HepG2 (cell line): ENCODE data around the gene AGPAT2. TPM values are rescaled to one million over a fixed set of nuclear protein-coding genes. Genes with fewer than 3 reads are reported as not detected.
A peak's percentile ranks its signal among the peaks of the same experiment; 100 is the strongest.

Experiments used
- HHEX ChIP-seq: IDR thresholded peaks from 2 replicates; pipeline ENCODE4 v1.6.1; 2016; ENCODE audit warnings: control low read depth
- HOXA9 ChIP-seq: sonication (generic); formaldehyde crosslinking; IDR thresholded peaks from 2 replicates; pipeline ENCODE4 v1.8.1; 2022; ENCODE audit warnings: missing genetic modification reagents, mild to moderate bottlenecking, moderate library complexity, borderline replicate concordance
- MAZ ChIP-seq, 2 experiments: sonication (generic) in 1 of 2; formaldehyde crosslinking in 1 of 2; IDR thresholded peaks; 2 replicates each; pipeline versions ENCODE4 v1.5.0 to v1.6.1; 2012 to 2020; ENCODE audit warnings: low read depth in 2 of 2, mild to moderate bottlenecking in 2 of 2, borderline replicate concordance in 1 of 2, improper control_type of control experiment in 1 of 2, low read length in 1 of 2, missing genetic modification reagents in 1 of 2, moderate library complexity in 1 of 2
- RBM39 ChIP-seq: fragments of 200-400 bp; formaldehyde crosslinking; IDR thresholded peaks from one replicate; pipeline ENCODE4 v1.6.1; 2018; ENCODE audit warnings: antibody characterized with exemption, mild to moderate bottlenecking, low read depth, low read length; ENCODE audit not compliant: poor library complexity, severe bottlenecking
- SIX1 ChIP-seq: sonication (generic); formaldehyde crosslinking; IDR thresholded peaks from 2 replicates; pipeline ENCODE4 v1.4.0; 2020; ENCODE audit warnings: missing genetic modification reagents, borderline replicate concordance
- TOPORS ChIP-seq: sonication (generic); formaldehyde crosslinking; IDR thresholded peaks from 2 replicates; pipeline ENCODE4 v1.8.0; 2023; ENCODE audit warnings: mild to moderate bottlenecking, missing genetic modification reagents
- ZBTB7B ChIP-seq: sonication (generic); formaldehyde crosslinking; IDR thresholded peaks from 2 replicates; pipeline ENCODE4 v1.4.0; 2020; ENCODE audit warnings: missing genetic modification reagents
- ZNF329 ChIP-seq: sonication (generic); formaldehyde crosslinking; IDR thresholded peaks from 2 replicates; pipeline ENCODE4 v1.9.0; 2021; ENCODE audit warnings: low read depth, mild to moderate bottlenecking, missing genetic modification reagents
- ZNF34 ChIP-seq: sonication (generic); formaldehyde crosslinking; IDR thresholded peaks from 2 replicates; pipeline ENCODE4 v1.4.0; 2020; ENCODE audit warnings: mild to moderate bottlenecking, missing genetic modification reagents, borderline replicate concordance
- ZNF776 ChIP-seq: sonication (generic); formaldehyde crosslinking; IDR thresholded peaks from 2 replicates; pipeline ENCODE4 v1.4.0; 2020; ENCODE audit warnings: mild to moderate bottlenecking, missing genetic modification reagents
- ZNF781 ChIP-seq: sonication (generic); formaldehyde crosslinking; IDR thresholded peaks from 2 replicates; pipeline ENCODE4 v1.5.1; 2020; ENCODE audit warnings: borderline replicate concordance, mild to moderate bottlenecking, missing genetic modification reagents; ENCODE audit errors: not compliant biosample characterization
- ZNF850 ChIP-seq: sonication (generic); formaldehyde crosslinking; conservative IDR thresholded peaks from 2 replicates; pipeline ENCODE4 v1.9.0; 2021; ENCODE audit warnings: mild to moderate bottlenecking, missing genetic modification reagents
- polyA plus RNA-seq, 8 experiments: library from polyadenylated mRNA; depleted of rRNA in 3 of 8; stranded (reverse) in 7 of 8; unstranded in 1 of 8; fragments of >200 nt; fragmentation: Illumina TruSeq in 4 of 8; extraction: Trizol in 4 of 8; gene quantifications; 2 replicates each; pipeline versions ENCODE4 v1.2.1 to v1.2.3, GENCODE V29; 2011 to 2016; ENCODE audit warnings: low read depth in 4 of 8, missing spikeins in 1 of 8, mixed read lengths in 1 of 8; ENCODE audit not compliant: insufficient read depth in 1 of 8
- total RNA-seq, 5 experiments: library from RNA; depleted of rRNA; stranded (reverse); fragments of >200 nt; fragmentation: Illumina TruSeq; extraction: Trizol; gene quantifications; 2 replicates each; pipeline ENCODE4 v1.2.3, GENCODE V29; 2016; ENCODE audit warnings: low read depth in 1 of 5
- TF ChIP-seq, protein P1 (sequence below): sonication (generic); formaldehyde crosslinking; IDR thresholded peaks from 2 replicates; pipeline ENCODE4 v1.4.0; 2020; ENCODE audit warnings: mild to moderate bottlenecking, missing genetic modification reagents
- TF ChIP-seq, protein P2 (sequence below), 2 experiments: sonication (generic) in 1 of 2; formaldehyde crosslinking in 1 of 2; IDR thresholded peaks; 2 replicates each; pipeline versions ENCODE4 v1.5.1 to v1.6.1; 2011 to 2020; ENCODE audit warnings: borderline replicate concordance in 1 of 2, low read depth in 1 of 2, low read length in 1 of 2, mild to moderate bottlenecking in 1 of 2, missing genetic modification reagents in 1 of 2, moderate library complexity in 1 of 2
- TF ChIP-seq, protein P3 (sequence below): sonication (generic); formaldehyde crosslinking; IDR thresholded peaks from 2 replicates; pipeline ENCODE4 v1.4.0; 2020; ENCODE audit warnings: mild to moderate bottlenecking, low read depth, missing genetic modification reagents

Gene AGPAT2
- total and polyA plus RNA-seq, 2 of the 13 experiments (the other 11 are each of a cell fraction or from before 2014, with no cell fraction given): 3.9 to 25.8 TPM

DNA sequence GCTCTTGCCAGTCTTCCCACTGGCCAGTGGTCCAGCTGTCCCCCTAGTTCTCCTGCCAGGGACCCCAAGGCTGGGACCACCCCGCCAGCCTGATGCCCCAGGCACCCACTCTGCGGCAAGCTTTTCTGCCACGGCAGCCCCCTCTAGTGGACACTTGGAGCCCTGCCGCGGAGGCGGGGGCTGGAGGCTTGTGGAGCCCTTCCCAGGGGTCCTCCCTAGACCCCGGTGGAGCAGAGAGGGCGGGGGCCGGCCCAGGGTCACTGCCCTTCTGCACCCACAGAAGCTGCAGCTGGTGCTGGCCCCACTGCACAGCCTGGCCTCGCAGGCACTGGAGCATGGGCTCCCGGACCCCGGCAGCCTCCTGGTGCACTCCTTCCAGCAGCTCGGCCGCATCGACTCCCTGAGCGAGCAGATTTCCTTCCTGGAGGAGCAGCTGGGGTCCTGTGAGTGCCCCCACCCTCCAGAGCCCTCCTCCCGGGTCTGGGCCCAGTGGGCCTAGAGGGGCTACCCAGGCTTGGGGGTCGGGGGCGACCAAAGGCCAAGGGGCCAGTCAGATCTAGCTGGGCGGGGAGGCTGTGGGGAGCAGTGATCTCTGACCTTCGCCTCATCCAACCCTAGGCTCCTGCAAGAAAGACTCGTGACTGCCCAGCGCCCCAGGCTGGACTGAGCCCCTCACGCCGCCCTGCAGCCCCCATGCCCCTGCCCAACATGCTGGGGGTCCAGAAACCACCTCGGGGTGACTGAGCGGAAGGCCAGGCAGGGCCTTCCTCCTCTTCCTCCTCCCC is 15.4 kb downstream of the AGPAT2 start (continued):
- TF ChIP-seq ZNF776 (CRISPR knock-in tag) (no peak), ZNF34 (no peak), SIX1 (CRISPR knock-in tag) (no peak), RBM39 (peak; percentile 45), ZBTB7B (CRISPR knock-in tag) (peak; percentile 57; the same call in 1 of the 2 replicates), ZNF329 (no peak), HOXA9 (CRISPR knock-in tag) (no peak), ZNF850 (CRISPR knock-in tag) (0 out of 2 replicates have a peak, but pooled peaks have one; percentile 36), ZNF781 (CRISPR knock-in tag) (no peak), MAZ (IDR thresholded peaks at IDR 0.05; ENCODE audit: borderline replicate concordance, low read depth, low read length) (peak; percentile 69; the same call in 1 of the 2 replicates), MAZ (CRISPR knock-in tag; IDR thresholded peaks at IDR 0.05; ENCODE audit: low read depth) (no peak), TOPORS (CRISPR knock-in tag) (no peak), HHEX (no peak)
- TF ChIP-seq, protein P1, sequence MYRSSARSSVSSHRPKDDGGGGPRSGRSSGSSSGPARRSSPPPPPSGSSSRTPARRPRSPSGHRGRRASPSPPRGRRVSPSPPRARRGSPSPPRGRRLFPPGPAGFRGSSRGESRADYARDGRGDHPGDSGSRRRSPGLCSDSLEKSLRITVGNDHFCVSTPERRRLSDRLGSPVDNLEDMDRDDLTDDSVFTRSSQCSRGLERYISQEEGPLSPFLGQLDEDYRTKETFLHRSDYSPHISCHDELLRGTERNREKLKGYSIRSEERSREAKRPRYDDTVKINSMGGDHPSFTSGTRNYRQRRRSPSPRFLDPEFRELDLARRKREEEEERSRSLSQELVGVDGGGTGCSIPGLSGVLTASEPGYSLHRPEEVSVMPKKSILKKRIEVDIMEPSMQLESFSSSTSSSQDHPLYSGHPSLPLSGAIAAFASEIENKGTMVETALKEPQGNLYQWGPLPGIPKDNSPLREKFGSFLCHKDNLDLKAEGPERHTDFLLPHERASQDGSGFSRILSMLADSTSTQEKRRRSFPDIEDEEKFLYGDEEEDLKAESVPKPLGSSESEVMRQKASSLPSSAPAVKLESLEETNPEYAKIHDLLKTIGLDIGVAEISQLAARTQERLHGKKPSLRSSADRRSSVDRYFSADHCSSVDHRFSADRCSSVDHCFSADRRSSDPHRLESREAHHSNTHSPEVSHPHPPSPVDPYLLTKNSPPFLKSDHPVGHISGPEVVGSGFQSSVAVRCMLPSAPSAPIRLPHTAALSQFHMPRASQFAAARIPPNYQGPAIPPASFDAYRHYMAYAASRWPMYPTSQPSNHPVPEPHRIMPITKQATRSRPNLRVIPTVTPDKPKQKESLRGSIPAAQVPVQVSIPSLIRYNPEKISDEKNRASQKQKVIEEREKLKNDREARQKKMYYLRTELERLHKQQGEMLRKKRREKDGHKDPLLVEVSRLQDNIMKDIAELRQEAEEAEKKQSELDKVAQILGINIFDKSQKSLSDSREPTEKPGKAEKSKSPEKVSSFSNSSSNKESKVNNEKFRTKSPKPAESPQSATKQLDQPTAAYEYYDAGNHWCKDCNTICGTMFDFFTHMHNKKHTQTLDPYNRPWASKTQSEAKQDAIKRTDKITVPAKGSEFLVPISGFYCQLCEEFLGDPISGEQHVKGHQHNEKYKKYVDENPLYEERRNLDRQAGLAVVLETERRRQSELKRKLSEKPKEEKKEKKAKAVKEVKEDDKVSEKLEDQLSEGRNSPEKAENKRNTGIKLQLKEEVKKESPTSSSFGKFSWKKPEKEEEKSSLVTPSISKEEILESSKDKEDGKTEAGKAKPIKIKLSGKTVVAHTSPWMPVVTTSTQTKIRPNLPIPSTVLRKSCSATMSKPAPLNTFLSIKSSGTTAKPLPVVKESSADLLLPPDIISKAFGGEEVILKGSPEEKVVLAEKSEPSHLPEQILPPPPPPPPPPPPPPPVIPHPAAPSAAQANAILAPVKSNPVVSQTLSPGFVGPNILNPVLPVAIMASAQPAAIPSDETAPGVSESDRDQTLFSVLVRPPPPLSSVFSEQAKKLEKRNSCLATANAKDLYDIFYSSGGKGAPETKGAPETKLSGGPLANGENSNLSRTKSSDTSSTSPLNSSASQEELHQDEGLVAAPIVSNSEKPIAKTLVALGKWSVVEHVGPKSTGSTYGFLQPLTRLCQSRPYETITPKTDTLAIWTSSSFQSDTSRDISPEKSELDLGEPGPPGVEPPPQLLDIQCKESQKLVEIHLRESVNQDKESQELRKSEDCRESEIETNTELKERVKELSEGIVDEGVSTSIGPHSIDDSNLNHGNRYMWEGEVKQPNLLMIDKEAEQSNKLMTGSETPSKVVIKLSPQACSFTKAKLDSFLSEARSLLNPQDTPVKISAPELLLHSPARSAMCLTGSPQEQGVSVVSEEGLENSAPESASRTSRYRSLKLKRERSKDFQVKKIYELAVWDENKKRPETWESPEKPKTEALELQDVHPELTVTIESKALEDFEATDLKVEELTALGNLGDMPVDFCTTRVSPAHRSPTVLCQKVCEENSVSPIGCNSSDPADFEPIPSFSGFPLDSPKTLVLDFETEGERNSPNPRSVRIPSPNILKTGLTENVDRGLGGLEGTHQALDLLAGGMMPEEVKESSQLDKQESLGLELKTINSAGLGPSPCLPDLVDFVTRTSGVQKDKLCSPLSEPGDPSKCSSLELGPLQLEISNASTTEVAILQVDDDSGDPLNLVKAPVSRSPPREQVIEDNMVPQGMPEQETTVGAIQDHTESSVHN: no peak
- TF ChIP-seq, protein P2, sequence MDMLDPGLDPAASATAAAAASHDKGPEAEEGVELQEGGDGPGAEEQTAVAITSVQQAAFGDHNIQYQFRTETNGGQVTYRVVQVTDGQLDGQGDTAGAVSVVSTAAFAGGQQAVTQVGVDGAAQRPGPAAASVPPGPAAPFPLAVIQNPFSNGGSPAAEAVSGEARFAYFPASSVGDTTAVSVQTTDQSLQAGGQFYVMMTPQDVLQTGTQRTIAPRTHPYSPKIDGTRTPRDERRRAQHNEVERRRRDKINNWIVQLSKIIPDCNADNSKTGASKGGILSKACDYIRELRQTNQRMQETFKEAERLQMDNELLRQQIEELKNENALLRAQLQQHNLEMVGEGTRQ (IDR thresholded peaks at IDR 0.05; ENCODE audit: low read depth, low read length): no peak
- TF ChIP-seq, protein P2 (CRISPR knock-in tag; IDR thresholded peaks at IDR 0.05; ENCODE audit: borderline replicate concordance): no peak
- TF ChIP-seq, protein P3, sequence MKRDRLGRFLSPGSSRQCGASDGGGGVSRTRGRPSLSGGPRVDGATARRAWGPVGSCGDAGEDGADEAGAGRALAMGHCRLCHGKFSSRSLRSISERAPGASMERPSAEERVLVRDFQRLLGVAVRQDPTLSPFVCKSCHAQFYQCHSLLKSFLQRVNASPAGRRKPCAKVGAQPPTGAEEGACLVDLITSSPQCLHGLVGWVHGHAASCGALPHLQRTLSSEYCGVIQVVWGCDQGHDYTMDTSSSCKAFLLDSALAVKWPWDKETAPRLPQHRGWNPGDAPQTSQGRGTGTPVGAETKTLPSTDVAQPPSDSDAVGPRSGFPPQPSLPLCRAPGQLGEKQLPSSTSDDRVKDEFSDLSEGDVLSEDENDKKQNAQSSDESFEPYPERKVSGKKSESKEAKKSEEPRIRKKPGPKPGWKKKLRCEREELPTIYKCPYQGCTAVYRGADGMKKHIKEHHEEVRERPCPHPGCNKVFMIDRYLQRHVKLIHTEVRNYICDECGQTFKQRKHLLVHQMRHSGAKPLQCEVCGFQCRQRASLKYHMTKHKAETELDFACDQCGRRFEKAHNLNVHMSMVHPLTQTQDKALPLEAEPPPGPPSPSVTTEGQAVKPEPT: no peak
